H1 (cell line): ENCODE data around the gene GSG1L2. TPM values are rescaled to one million over a fixed set of nuclear protein-coding genes. Genes with fewer than 3 reads are reported as not detected.

ENCODE experiments used
- polyA plus RNA-seq, 7 experiments: library from polyadenylated mRNA; depleted of rRNA in 3 of 7; stranded (reverse) in 5 of 7; unstranded in 2 of 7; fragments of >200 nt in 5 of 7; fragments of 200-250 nt in 2 of 7; gene quantifications; 1 replicate in 5 of 7; 2 replicates in 1 of 7; 4 replicates in 1 of 7; pipeline versions ENCODE4 v1.2.1 to v1.2.3, GENCODE V29; 2011 to 2013; ENCODE audit warnings: missing spikeins in 2 of 7, mixed read lengths in 2 of 7
- total RNA-seq: library from RNA; stranded (reverse); fragmentation: NEBNext Ultra II Directional; extraction: Animal tissue kit (Norgen Biotek cat#: 25700); gene quantifications from 2 replicates; pipeline ENCODE4 v1.2.1, GENCODE V29; 2021
- TF ChIP-seq, protein P1 (sequence below), 3 experiments: IDR thresholded peaks; 1 replicate in 2 of 3; 2 replicates in 1 of 3; pipeline versions ENCODE4 v1.5.1 to v1.6.1; 2011; ENCODE audit warnings: low read length in 3 of 3, mild to moderate bottlenecking in 3 of 3, inconsistent platforms in 2 of 3, low read depth in 1 of 3, moderate library complexity in 1 of 3; ENCODE audit not compliant: insufficient read depth in 1 of 3; ENCODE audit errors: control extremely low read depth in 1 of 3

The GSG1L2 gene
- total and polyA plus RNA-seq, 2 of the 8 experiments (the other 6 are each of a cell fraction or from before 2014, with no cell fraction given) = not detected

DNA sequence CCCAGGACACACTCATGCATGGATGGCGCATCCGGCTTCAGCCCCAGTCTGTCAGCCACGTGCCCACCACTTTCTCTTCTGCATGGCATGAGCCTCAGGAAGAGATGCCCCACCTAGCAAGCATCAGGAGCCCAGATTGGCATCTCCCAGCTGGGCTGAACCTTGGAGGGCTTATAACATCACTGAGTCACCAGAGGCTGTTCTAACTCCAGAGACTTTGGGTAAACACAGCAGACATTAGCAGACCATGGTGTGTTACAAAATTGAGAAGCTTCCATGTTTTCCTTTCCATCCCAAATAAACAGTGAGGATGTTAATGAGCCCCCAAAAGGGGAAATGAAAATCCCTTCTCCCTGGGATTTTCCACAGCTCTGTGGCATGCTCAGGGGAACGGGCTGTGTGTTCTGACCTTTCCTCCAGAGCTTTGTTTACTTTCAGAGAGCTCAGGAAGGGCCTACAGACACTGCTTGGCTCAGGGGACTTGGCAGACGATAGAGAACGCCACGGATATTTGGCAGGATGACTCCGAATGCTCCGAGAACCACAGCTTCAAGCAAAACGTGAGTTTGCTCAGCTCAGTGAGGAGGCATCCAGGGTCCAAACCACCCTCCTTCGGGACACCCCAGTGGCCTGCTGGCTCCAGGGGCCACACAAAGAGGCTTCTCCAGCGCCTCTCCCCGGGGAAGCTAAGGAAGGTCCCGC, 20.3 kb upstream of the GSG1L2 start (continued):
- TF ChIP-seq, protein P1, sequence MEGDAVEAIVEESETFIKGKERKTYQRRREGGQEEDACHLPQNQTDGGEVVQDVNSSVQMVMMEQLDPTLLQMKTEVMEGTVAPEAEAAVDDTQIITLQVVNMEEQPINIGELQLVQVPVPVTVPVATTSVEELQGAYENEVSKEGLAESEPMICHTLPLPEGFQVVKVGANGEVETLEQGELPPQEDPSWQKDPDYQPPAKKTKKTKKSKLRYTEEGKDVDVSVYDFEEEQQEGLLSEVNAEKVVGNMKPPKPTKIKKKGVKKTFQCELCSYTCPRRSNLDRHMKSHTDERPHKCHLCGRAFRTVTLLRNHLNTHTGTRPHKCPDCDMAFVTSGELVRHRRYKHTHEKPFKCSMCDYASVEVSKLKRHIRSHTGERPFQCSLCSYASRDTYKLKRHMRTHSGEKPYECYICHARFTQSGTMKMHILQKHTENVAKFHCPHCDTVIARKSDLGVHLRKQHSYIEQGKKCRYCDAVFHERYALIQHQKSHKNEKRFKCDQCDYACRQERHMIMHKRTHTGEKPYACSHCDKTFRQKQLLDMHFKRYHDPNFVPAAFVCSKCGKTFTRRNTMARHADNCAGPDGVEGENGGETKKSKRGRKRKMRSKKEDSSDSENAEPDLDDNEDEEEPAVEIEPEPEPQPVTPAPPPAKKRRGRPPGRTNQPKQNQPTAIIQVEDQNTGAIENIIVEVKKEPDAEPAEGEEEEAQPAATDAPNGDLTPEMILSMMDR (IDR thresholded peaks at IDR 0.05; ENCODE audit: control extremely low read depth in 1 of 3, insufficient read depth in 1 of 3, low read depth in 1 of 3, low read length in 3 of 3) = no peak
